NCI-H2227 treated with DMSO at 0.1 percent for 48 hours (cell line): ENCODE data around the gene AKAP9.
"Not testable (repeated sequence)": the region's sequence is repeated elsewhere in the genome, so short reads cannot be mapped to it uniquely, and the experiment has no call there.

Experiments
- DNase-seq: peaks from one replicate; lab custom pipeline; 2025; lab: John Stamatoyannopoulos, UW

The AKAP9 gene

DNA sequence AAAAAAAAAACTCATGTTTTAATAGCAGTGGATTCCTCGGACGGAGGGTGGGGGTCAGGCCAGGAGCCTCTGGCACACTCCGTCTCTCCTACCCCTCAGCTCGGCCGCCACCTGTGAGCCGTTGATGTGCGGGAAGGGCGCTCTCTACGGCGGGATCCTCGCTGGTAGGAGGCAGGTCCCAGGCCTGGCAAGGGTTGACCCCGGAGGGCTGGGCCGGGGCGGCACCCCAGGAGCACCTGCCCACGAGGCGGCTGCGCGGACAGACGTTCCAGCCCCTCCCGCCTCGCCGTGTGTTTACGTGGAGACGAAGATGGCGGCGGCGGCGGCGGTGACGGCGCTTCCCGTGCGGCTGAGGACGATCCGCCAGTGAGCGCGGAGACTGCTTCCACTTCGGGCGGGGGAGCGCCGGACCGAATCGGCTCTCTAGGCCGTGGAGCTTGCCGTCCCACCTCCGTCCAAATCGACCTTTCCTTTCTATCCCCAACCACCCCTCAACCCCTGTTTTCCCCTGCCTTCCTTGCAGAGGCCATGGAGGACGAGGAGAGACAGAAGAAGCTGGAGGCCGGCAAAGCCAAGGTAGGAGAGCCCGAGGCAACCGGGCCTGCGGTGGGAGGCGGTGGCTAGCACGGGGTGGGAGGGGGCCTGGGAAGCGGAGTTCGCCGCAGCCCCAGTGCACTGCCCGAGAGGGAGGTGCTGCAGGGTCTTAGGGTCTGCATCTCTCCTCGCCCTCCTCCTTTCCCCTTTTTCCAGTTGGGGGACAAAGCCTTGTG is at the start of gene AKAP9:
Gene AKAP9, plus strand, starts transcription at position 291 of the 770 bp plus-strand sequence. Its CDS starts 238 bp downstream, at position 529.
- DNase-seq = peak; percentile 83

DNA sequence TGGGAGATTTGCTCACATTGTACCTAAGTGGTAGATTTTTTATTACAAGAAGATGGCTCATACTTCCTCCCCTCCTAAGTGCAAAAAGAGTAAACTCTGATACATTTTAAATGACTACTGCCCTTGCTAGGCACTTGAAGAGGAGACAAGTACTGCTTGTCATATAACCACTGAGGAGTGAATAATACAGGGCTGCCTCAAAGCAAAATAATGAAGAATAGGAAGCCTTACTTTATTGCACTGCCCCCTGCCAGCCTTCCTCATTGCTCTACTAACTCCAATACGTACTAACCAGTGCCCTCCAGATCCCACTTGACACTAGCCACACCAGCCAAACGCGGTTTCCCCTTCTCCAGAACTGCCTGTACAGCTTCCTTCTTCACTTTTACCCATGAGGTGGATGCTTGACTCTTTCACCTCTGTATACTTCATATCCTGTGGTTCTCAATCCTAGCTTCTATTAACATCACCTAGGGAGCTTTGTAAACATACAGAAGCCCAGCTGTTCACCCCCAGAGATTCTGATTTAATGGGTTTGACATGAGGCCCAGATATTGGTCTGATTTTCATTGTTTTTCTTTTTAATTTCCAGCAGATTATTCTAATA is 48.5 kb upstream of the AKAP9 start:
- DNase-seq = peak; percentile 67

GRCh38 chr7:91892821-91893340 is 47.8 kb upstream of the AKAP9 start:
- DNase-seq = peak; percentile 86

GRCh38 chr7:91893699-91894098 is 47.0 kb upstream of the AKAP9 start:
- DNase-seq = not testable (repeated sequence)

DNA sequence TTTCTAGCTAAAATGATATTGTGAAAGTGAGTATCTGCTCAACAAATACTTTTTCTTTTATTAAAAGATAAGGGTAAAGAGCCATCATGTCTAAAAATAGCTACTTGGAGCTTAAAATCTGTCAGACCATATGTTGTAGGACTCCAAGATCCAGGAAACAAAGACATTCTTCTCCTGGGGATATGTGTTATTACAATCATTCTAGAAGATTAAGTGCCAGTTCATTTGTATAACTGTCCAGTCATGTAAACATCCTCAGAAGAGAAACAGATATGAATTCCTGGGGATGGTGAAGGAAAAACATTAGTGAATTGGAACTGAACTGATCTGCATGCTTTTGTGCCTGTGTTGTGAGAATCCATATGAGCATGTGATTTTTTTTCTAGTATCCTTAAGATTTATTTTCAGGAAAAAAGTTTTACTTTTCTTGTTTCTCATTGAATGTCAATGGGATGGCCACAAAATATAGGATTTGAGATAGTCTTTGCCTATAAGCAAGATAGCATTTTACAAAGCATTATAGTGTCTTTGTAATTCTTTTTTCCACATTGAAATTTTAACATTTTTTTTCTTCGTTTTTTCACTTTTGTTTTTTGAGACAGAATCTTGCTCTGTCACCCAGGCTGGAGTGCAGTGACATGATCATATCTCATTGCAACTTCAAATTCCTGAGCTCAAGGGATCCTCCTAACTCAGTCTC is 45.7 kb upstream of the AKAP9 start:
- DNase-seq = no peak

DNA sequence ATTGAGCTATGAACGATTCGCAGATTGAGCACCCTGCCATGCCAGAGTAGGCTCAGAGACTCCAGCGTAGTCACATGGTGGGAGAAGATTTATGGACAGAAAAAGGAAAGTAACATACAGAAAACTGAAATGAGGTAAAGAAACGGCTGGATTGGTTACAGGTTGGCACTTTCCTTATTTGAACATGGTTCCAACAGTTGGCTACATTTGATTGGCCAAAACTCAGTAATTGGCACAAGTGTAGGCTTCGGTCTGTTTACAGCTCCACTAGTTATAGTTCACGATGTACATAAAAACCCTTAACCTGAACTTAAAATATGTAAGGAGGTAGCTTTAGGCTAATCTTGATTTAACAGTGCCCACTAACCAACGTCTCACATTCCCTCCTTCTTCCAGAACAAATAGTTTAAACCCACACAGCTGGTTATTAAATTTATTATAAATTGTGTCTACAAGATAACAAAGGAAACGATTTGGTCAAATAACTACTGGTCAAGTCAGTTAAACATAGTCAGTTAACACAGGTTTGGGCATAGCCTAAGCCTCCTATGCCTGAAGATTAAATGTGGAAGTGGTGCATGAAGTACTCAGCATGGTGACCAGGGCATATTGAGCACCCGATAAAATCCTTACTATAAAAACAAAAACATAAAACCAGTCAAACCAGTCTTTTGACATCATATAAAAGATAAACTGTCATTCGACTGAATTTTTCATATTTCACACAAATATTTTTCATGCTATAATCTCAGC is 42.2 kb upstream of the AKAP9 start:
- no peak for DNase-seq

- no peak for DNase-seq
These were observed 41.1 kb upstream of the AKAP9 start for GRCh38 chr7:91899563-91899962.

GRCh38 chr7:91910171-91910570 is 30.5 kb upstream of the AKAP9 start:
- DNase-seq = no peak

- no peak for DNase-seq
These were observed 29.5 kb upstream of the AKAP9 start for GRCh38 chr7:91911121-91911520.

GRCh38 chr7:91912494-91912893 is 28.2 kb upstream of the AKAP9 start:
- no peak for DNase-seq

DNA sequence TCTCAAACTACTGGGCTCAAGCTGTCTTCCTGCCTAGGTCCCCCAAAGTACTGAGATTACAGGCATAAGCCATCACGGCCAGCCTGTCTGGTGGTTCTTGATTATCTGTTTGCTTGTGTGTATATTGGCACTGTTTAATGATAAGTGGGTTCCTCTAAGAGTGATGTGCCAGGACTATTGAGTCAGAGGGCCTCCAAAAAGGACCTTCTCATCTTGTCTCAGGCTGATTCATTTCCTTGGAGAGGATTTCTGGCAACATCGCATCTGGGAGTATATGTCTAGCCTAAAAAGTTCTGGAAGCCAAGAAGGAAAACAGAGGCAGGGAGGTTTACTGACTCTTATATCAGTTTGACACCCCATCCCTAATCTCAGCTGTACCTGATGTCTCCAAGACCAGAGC is 27.1 kb upstream of the AKAP9 start:
- no peak for DNase-seq

DNA sequence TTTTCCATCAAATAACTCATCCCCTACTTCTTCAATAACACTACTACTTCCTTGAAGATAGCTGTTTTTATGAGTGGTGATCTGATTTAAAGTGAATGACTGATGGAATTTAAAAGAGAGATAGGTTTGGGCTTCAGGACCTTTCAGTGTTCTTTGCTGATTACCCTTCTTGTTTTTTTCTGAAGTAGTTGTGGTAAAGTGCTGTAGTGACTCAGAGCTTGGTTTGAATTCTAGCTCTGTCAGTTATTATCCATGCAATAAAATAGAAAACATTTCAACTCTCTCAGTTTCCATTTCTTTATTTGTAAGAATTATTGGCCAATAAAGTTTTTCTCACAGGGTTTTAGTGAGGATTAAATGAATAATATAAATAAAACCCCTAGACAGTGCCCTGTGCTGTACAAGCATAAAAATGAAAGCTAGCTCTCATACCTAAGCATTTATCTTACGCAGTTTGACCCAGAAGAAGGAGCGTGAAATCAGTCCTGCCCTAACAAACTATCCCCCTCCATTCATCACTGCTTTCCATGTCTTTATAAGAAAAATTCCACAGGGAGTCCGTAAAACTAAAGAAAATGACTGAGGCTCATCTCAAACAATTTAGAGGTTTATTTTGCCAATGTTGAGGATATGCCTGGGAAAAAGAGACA is 25.1 kb upstream of the AKAP9 start:
- DNase-seq = no peak

GRCh38 chr7:91916051-91916440 is 24.6 kb upstream of the AKAP9 start:
- DNase-seq = no peak

DNA sequence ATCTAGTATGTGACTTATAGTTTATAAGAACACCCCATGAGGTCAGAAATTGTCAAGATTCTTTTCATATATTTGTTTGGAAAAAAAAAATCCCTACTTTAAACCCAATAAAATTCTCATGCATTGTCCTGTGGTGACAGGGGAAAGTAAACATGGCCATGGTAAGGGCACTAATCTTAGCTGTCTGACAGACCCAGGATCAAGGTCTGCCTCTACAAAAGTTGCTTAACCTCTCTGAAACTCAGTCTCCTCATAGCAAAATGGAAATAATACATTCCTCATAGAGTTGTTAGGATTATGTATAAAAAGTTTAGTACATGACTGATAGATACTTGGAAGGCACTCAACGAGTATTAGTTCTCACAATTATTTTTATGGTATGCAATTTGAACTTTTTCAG is 22.3 kb upstream of the AKAP9 start:
- no peak for DNase-seq

DNA sequence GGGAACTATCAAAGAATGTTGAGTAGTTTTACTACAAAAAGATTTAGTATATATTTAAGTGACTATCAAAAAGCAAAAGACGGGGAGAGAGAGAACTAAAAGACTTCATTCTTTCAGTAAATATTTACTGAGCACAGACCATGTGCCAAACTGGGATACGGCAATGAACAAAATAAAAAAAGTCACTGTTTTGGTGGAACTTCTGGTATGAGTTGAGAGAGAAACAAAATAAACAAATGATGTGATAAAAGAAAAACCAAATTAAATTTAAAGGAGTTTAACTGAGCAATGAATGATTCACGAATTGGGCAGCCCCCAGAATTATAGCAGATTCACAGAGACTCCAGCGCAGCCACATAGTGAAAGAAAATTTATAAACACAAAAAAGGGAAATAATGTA is 17.8 kb upstream of the AKAP9 start:
- DNase-seq = no peak

- no peak for DNase-seq
These were observed 12.8 kb upstream of the AKAP9 start for GRCh38 chr7:91927912-91928311.

DNA sequence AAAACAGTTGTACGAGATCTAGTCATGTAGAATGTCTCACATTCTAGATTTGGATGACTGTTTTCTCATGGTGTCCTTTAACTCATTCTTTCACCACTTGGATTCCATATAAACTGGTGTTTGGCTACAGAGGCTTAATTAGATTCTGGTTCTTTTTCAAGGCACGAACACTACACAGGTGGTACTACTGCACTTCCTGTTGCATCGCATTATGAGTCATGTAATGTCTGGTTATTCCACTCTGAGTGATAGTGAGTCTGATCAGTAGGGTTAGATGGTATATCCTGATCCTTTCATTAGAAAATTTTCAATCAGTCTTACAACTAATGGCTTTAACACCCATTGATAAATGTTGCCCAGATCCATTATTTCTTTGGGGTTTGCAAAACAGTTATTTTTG is 11.2 kb upstream of the AKAP9 start:
- no peak for DNase-seq

- peak; percentile 61 for DNase-seq
These were observed 491 bp upstream of the AKAP9 start for GRCh38 chr7:91940171-91940570.

DNA sequence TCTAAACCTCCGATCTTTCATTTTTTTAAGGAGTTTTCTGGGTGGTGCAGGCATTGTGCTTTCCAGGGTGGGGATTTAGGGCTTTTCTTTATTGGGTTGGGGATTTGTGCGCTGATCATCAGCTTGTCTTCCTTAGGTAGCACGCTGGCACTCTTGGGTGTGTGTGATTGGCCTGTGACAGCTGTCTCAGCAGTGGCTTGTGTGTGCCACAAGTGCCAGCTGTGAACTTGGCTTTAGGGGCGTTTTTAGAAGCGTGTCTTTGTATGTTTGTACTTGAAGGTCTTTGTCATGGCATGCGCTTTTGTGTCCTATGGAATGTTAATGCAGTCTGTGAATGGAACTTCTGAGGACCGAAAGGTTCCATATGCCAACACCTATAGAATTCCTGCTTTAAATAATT is 788 bp downstream of the AKAP9 start:
- peak; percentile 57 for DNase-seq

GRCh38 chr7:91942312-91942711 is 1.6 kb downstream of the AKAP9 start:
- DNase-seq = no peak

- not testable (repeated sequence) for DNase-seq
These were observed 4.3 kb downstream of the AKAP9 start for GRCh38 chr7:91944970-91945369.

GRCh38 chr7:91945476-91945875 is 4.8 kb downstream of the AKAP9 start:
- no peak for DNase-seq
